ENCODE measurements around the gene HIC1. TPM values are rescaled to one million over a fixed set of nuclear protein-coding genes. Genes with fewer than 3 reads are reported as not detected.

The HIC1 gene
- total and polyA plus RNA-seq, 9 of the 15 experiments (the other 6 are each of a cell fraction or from before 2014, with no cell fraction given), result 0.01 to 2.5 (median 0.18) TPM

DNA sequence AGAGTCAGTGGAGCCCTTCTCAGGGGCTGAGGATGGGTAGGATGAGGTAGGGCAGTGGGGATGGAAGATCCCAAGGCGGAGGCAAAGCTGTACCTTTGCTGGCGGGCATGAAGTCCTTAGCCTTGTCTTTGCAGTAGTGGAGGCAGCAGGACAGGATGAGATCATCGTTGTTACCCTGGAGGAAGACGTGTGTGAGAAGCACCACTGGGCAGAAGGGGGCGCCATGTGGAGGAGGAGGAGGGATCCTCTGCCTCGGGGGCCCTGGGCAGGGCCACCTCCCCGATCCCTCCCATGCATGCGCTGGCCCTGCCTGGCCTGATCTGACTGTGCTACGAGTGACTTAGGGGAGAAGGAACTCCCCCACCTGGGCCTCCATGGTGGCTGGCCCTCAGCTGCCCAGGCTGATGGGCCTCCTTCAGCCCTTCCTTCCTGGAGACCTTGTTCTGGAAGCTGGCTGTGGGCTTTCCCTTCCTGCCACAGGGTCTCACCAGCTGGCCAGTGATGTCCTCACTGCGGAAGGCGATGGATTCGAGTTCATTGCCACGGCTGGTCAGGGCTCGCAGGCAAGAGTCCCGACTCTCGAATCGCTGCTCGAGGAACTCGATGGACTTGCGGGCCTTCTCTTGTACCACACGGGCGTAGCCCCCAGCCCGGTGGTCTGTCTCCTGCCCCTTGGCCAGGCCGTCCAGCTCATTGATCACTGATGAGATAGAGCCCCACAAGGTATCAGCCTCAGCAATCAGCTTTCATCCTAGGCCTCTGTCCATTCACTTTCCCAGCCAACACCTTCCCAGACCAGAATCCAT, 10.3 kb downstream of the HIC1 start:
- Histone ChIP-seq H3K4me3 (no peak overlapping the region), H4K20me1 (replicated peaks; ENCODE audit: control insufficient read depth, insufficient read depth, low read length) (no peaks in the 10 kb centered on the region), H3K79me2 (ENCODE audit: control insufficient read depth, insufficient read depth, low read length) (no peaks in the 10 kb centered on the region), H3K27me3 (ENCODE audit: control insufficient read depth in 2 of 2, insufficient read depth in 2 of 2, low read length in 2 of 2) (no peaks in the 10 kb centered on the region), H3K9me1 (ENCODE audit: control insufficient read depth, insufficient read depth, low read length) (no peaks in the 10 kb centered on the region), H3K27ac (ENCODE audit: extremely low read depth, low read depth, low read length) (no peak overlapping the region), H3K4me1 (replicated peaks in 1 of 2; ENCODE audit: control insufficient read depth in 2 of 2, insufficient read depth in 2 of 2, low read length in 2 of 2) (peaks cover 0 to 20% of the 10 kb centered on the region in 2 experiments; a peak in 2 of 5 replicates), H3K4me2 (ENCODE audit: insufficient read depth, low read length) (no peak overlapping the region), H3K9ac (ENCODE audit: insufficient read depth in 1 of 2, low read depth in 2 of 2, low read length in 2 of 2) (no peak overlapping the region), H3K9me3 (replicated peaks; ENCODE audit: control insufficient read depth, insufficient read depth, low read depth, low read length) (no peaks in the 10 kb centered on the region), H3K36me3 (ENCODE audit: control insufficient read depth, insufficient read depth, low read length) (peaks cover 16% of the 10 kb centered on the region; the same call in 2 of the 3 replicates), H2AFZ (ENCODE audit: low read depth, low read length) (no peak overlapping the region)
- 69% methylated on average over 13 of the region's 24 CpGs for WGBS (ENCODE audit: insufficient coverage, low coverage, missing lambda C conversion rate)
- in situ Hi-C loops (cut with MboI), result loop anchor here (10.0 kb wide), 1 partner anchor 180 kb away; no protein-coding TSS in a partner anchor
- ChIA-PET CTCF (ENCODE audit: low intra/inter-chr PET ratio) (interaction anchor here (0.6 to 0.8 kb wide), 2 partner anchors 182 to 217 kb away, joined by 3 to 4 read pairs; no protein-coding TSS in a partner anchor), POLR2A (no interaction called here)
- BruUV-seq (replicated peaks), result no TSS peak
- ATAC-seq, result peak; percentile 95
- peak; percentile 59 to 78 (median 66) for DNase-seq (ENCODE audit: extremely low read depth in 1 of 4, low spot score in 3 of 4)
- intact Hi-C loops (cut with micrococcal nuclease), result no loop called here
- no peak for FAIRE-seq
- TF ChIP-seq, protein P1, sequence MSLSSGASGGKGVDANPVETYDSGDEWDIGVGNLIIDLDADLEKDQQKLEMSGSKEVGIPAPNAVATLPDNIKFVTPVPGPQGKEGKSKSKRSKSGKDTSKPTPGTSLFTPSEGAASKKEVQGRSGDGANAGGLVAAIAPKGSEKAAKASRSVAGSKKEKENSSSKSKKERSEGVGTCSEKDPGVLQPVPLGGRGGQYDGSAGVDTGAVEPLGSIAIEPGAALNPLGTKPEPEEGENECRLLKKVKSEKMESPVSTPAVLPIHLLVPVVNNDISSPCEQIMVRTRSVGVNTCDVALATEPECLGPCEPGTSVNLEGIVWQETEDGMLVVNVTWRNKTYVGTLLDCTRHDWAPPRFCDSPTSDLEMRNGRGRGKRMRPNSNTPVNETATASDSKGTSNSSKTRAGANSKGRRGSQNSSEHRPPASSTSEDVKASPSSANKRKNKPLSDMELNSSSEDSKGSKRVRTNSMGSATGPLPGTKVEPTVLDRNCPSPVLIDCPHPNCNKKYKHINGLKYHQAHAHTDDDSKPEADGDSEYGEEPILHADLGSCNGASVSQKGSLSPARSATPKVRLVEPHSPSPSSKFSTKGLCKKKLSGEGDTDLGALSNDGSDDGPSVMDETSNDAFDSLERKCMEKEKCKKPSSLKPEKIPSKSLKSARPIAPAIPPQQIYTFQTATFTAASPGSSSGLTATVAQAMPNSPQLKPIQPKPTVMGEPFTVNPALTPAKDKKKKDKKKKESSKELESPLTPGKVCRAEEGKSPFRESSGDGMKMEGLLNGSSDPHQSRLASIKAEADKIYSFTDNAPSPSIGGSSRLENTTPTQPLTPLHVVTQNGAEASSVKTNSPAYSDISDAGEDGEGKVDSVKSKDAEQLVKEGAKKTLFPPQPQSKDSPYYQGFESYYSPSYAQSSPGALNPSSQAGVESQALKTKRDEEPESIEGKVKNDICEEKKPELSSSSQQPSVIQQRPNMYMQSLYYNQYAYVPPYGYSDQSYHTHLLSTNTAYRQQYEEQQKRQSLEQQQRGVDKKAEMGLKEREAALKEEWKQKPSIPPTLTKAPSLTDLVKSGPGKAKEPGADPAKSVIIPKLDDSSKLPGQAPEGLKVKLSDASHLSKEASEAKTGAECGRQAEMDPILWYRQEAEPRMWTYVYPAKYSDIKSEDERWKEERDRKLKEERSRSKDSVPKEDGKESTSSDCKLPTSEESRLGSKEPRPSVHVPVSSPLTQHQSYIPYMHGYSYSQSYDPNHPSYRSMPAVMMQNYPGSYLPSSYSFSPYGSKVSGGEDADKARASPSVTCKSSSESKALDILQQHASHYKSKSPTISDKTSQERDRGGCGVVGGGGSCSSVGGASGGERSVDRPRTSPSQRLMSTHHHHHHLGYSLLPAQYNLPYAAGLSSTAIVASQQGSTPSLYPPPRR (CRISPR knock-in tag; IDR thresholded peaks at IDR 0.05; ENCODE audit: borderline replicate concordance), result no peak
- TF ChIP-seq, protein P2, sequence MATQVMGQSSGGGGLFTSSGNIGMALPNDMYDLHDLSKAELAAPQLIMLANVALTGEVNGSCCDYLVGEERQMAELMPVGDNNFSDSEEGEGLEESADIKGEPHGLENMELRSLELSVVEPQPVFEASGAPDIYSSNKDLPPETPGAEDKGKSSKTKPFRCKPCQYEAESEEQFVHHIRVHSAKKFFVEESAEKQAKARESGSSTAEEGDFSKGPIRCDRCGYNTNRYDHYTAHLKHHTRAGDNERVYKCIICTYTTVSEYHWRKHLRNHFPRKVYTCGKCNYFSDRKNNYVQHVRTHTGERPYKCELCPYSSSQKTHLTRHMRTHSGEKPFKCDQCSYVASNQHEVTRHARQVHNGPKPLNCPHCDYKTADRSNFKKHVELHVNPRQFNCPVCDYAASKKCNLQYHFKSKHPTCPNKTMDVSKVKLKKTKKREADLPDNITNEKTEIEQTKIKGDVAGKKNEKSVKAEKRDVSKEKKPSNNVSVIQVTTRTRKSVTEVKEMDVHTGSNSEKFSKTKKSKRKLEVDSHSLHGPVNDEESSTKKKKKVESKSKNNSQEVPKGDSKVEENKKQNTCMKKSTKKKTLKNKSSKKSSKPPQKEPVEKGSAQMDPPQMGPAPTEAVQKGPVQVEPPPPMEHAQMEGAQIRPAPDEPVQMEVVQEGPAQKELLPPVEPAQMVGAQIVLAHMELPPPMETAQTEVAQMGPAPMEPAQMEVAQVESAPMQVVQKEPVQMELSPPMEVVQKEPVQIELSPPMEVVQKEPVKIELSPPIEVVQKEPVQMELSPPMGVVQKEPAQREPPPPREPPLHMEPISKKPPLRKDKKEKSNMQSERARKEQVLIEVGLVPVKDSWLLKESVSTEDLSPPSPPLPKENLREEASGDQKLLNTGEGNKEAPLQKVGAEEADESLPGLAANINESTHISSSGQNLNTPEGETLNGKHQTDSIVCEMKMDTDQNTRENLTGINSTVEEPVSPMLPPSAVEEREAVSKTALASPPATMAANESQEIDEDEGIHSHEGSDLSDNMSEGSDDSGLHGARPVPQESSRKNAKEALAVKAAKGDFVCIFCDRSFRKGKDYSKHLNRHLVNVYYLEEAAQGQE (IDR thresholded peaks at IDR 0.05; ENCODE audit: borderline replicate concordance), result peak; percentile 38; the same call in 1 of the 2 replicates
- TF ChIP-seq, protein P2 (CRISPR knock-in tag; IDR thresholded peaks at IDR 0.05; ENCODE audit: low read depth), result no peak
- TF ChIP-seq GTF2F1 (IDR thresholded peaks at IDR 0.05; ENCODE audit: low read depth, low read length), result no peak
- 0 out of 4 replicates have a peak, but pooled peaks of 1 of the 2 experiments have one; percentile 13 for TF ChIP-seq RCOR1 (IDR thresholded peaks at IDR 0.05; ENCODE audit: borderline replicate concordance in 1 of 2, low read depth in 2 of 2, low read length in 2 of 2)
- no peak for TF ChIP-seq CSDE1 (IDR thresholded peaks at IDR 0.05)
- peak; percentile 29 to 37; a peak in 2 of 4 replicates for TF ChIP-seq NRF1 (conservative IDR thresholded peaks at IDR 0.05 in 1 of 2, IDR thresholded peaks at IDR 0.05 in 1 of 2)
- TF ChIP-seq SRSF7 (optimal IDR thresholded peaks at IDR 0.05; ENCODE audit: low read depth, low read length), result no peak

Measured in K562 (cell line).